ENCODE data around the gene COL7A1. TPM values are rescaled to one million over a fixed set of nuclear protein-coding genes. Genes with fewer than 3 reads are reported as not detected.

COL7A1 gene
- total RNA-seq, 2 experiments from 2014 or later, result 0.52 to 1.3 TPM

DNA sequence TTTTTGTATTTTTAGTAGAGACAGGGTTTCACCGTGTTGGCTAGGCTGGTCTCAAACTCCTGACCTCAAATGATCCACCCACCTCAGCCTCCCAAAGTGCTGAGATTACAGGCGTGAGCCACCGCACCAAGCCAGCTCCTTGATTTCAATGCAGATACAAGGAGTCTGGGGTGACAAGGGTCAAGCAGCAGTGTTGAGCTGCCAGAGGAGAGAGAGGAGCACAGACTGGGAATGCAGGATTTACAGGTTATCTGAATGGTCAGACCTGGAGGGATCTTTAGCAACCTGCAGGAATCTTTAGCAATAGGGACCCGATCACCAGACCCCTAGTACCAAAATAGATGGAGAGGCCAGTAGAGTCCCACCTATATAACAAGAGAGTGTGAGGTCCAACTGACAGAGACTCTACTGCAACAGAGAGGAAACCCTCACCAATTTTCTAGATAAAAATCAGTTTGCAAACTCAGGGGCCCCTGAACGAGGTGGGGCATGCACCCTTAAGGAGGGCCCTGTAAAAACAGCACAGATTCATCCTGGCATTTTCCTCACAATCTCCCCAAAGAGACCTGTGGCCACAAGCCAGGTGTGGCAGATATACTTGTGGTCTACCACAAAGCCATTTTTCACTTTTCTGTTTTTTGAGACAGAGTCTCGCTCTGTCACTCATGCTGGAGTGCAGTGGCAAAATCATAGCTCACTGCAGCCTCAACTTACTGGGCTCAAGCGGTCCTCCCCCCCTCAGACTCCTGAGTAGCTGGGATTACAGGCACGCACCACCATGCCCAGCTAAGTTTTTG lies 80.5 kb downstream of the COL7A1 start:
- peak; percentile 79 for DNase-seq
- peaks cover 77% of the 10 kb centered on the region for H3K4me1 Mint-ChIP-seq
- H3K9me3 Mint-ChIP-seq, result no peaks in the 10 kb centered on the region
- CTCF ChIA-PET, result interaction anchor here (1.0 to 1.5 kb wide), 5 partner anchors 11 to 114 kb away, joined by 3 to 7 read pairs (median 3); partner anchors contain the start of genes PFKFB4 and SHISA5
- peak overlapping the region; percentile 83 for H3K27ac Mint-ChIP-seq
- POLR2A ChIA-PET, result interaction anchor here (0.5 kb wide), 1 partner anchor 320 kb away, joined by 5 read pairs; no protein-coding TSS in a partner anchor
- H3K36me3 Mint-ChIP-seq (ENCODE audit: low read depth), result peaks cover 12% of the 10 kb centered on the region
- H3K4me3 Mint-ChIP-seq, result peak overlapping the region; percentile 48
- H3K27me3 Mint-ChIP-seq, result peaks cover 3% of the 10 kb centered on the region

Small RNAs within 50 kb of the gene (microRNA-seq; reads per million reads assigned to microRNA genes)
- gene MIR4793 (ENCODE audit: borderline microRNAs expressed, borderline replicate concordance) (not detected), gene MIR6823 (ENCODE audit: borderline microRNAs expressed, borderline replicate concordance) (not detected), gene MIR711 (ENCODE audit: borderline microRNAs expressed, borderline replicate concordance) (not detected)

Other genes with a start within 250 kb of the COL7A1 start
- not detected for gene FBXW12, start 223.1 kb downstream of the COL7A1 start, total RNA-seq
- gene PLXNB1, start 165.2 kb downstream of the COL7A1 start, total RNA-seq, result 1 to 10 TPM; 2.3 to 2.5 TPM
- 10 to 100 TPM; 11.6 to 15.1 TPM for gene CCDC51, start 155.2 kb downstream of the COL7A1 start, total RNA-seq
- gene TMA7, start 155.1 kb downstream of the COL7A1 start, total RNA-seq, result 100 to 1,000 TPM; 285 to 290 TPM
- 10 to 100 TPM; 17.4 to 19.4 TPM for gene ATRIP, start 148.6 kb downstream of the COL7A1 start, total RNA-seq
- gene SHISA5, start 91.2 kb downstream of the COL7A1 start, total RNA-seq, result 100 to 1,000 TPM; 266 to 271 TPM
- gene PFKFB4, start 38.5 kb downstream of the COL7A1 start, total RNA-seq, result 10 to 100 TPM; 21.6 to 24.9 TPM
- gene UCN2, start 31.5 kb downstream of the COL7A1 start, total RNA-seq, result not detected
- 100 to 1,000 TPM; 150 to 157 TPM for gene UQCRC1, start 14.3 kb upstream of the COL7A1 start, total RNA-seq
- under 1 TPM; 0.32 to 0.33 TPM for gene TMEM89, start 26.4 kb upstream of the COL7A1 start, total RNA-seq
- gene SLC26A6, start 40.1 kb upstream of the COL7A1 start, total RNA-seq, result 10 to 100 TPM; 41.3 to 45.7 TPM
- gene CELSR3, start 67.6 kb upstream of the COL7A1 start, total RNA-seq, result 1 to 10 TPM; 7.9 to 8.6 TPM
- gene NCKIPSD, start 90.6 kb upstream of the COL7A1 start, total RNA-seq, result 10 to 100 TPM; 41.5 to 42.6 TPM
- 10 to 100 TPM; 56.6 to 61.2 TPM for gene IP6K2, start 121.9 kb upstream of the COL7A1 start, total RNA-seq